A673 (cell line): ENCODE measurements around the gene ATG5. TPM values are rescaled to one million over a fixed set of nuclear protein-coding genes. Genes with fewer than 3 reads are reported as not detected.
A peak's percentile ranks its signal among the peaks of the same experiment; 100 is the strongest.

Experiments used
- BruUV-seq: library from RNA; stranded (reverse); fragments of 400-500 nt; replicated peaks from 2 replicates; lab custom pipeline; 2021; lab: Mats Ljungman, UMichigan
- CTCF ChIA-PET: fragments of 300-600 bp; sonication (Branson Sonifier 250); formaldehyde crosslinking; loops from one replicate; lab custom pipeline; 2022; ENCODE audit warnings: antibody characterized with exemption; lab: Charles Lee
- POLR2A ChIA-PET: fragments of 300-600 bp; sonication (Branson Sonifier 250); formaldehyde crosslinking; loops from one replicate; lab custom pipeline; 2022; ENCODE audit warnings: antibody characterized with exemption; ENCODE audit not compliant: low non-redundant PET; lab: Charles Lee
- DNase-seq: peaks from one replicate; pipeline ENCODE4 v3.0.0-alpha.2; 2015; ENCODE audit warnings: low spot score
- H3K27ac ChIP-seq: fragments of 200-600 bp; sonication (generic); 2 replicates; pipeline ENCODE4 v1.5.1; 2016; ENCODE audit warnings: mixed run types, low read depth, mild to moderate bottlenecking, mixed read lengths, antibody characterized with exemption, low read length; ENCODE audit not compliant: poor library complexity, severe bottlenecking
- H3K27me3 ChIP-seq: fragments of 200-600 bp; sonication (generic); replicated peaks from 2 replicates; pipeline ENCODE4 v1.6.1; 2017; ENCODE audit warnings: mixed run types, low read depth, mild to moderate bottlenecking, mixed read lengths, antibody characterized with exemption, low read length; ENCODE audit not compliant: insufficient read depth, poor library complexity
- H3K36me3 ChIP-seq: fragments of 200-600 bp; sonication (generic); 2 replicates; pipeline ENCODE4 v1.6.1; 2016; ENCODE audit warnings: mixed run types, mild to moderate bottlenecking, mixed read lengths, antibody characterized with exemption, low read length; ENCODE audit not compliant: insufficient read depth, poor library complexity, severe bottlenecking
- H3K4me1 ChIP-seq: fragments of 200-600 bp; sonication (generic); 2 replicates; pipeline ENCODE4 v1.6.1; 2017; ENCODE audit warnings: mixed run types, mild to moderate bottlenecking, mixed read lengths, antibody characterized with exemption, low read length; ENCODE audit not compliant: insufficient read depth, poor library complexity, severe bottlenecking
- H3K4me3 ChIP-seq: fragments of 200-600 bp; sonication (generic); 2 replicates; pipeline ENCODE4 v1.5.1; 2016; ENCODE audit warnings: low read depth, mixed run types, mild to moderate bottlenecking, mixed read lengths, low read length; ENCODE audit not compliant: poor library complexity, severe bottlenecking
- H3K9me3 ChIP-seq: fragments of 200-600 bp; sonication (generic); 2 replicates; pipeline ENCODE4 v1.6.1; 2016; ENCODE audit warnings: mixed run types, low read depth, mild to moderate bottlenecking, mixed read lengths, antibody characterized with exemption, low read length; ENCODE audit not compliant: poor library complexity, severe bottlenecking
- CTCF ChIP-seq: fragments of 300-800, 200-600 bp; sonication (generic); conservative IDR thresholded peaks from 2 replicates; pipeline ENCODE4 v1.5.1; 2017; ENCODE audit warnings: low read depth, mild to moderate bottlenecking, antibody characterized with exemption, low read length, moderate library complexity, mixed read lengths
- EZH2 ChIP-seq: fragments of 200-600 bp; sonication (generic); IDR thresholded peaks from 2 replicates; pipeline ENCODE4 v1.6.1; 2017; ENCODE audit warnings: borderline replicate concordance, low read depth, mild to moderate bottlenecking, mixed read lengths, antibody characterized with exemption, low read length; ENCODE audit not compliant: poor library complexity, severe bottlenecking
- intact Hi-C: fragments of 100-400 bp; cut with micrococcal nuclease; formaldehyde crosslinking; loops from one replicate; pipeline ENCODE4 v1.10.0; 2022; ENCODE audit not compliant: unreplicated experiment
- total RNA-seq: library from RNA; stranded (reverse); gene quantifications from 2 replicates; pipeline ENCODE4 v1.2.3, GENCODE V29; 2021

ATG5 gene
- total RNA-seq, 1 experiment from 2014 or later: 37.0 TPM

GRCh38 chr6:106334646-106335448 lies 9.3 kb upstream of the ATG5 start:
- peak; percentile 54 for DNase-seq
- Histone ChIP-seq H3K27ac (no peak overlapping the region), H3K4me3 (no peak overlapping the region), H3K36me3 (no peaks in the 10 kb centered on the region), H3K9me3 (no peaks in the 10 kb centered on the region), H3K4me1 (no peaks in the 10 kb centered on the region), H3K27me3 (no peaks in the 10 kb centered on the region)
- intact Hi-C loops: loop anchor here (2.0 to 5.0 kb wide), 4 partner anchors 112 to 777 kb away; no protein-coding TSS in a partner anchor
- POLR2A ChIA-PET: no interaction called here
- BruUV-seq: no TSS peak
- CTCF ChIA-PET: interaction anchor here (0.5 to 1.0 kb wide), 8 partner anchors 45 to 698 kb away, joined by 3 to 11 read pairs (median 5); no protein-coding TSS in a partner anchor
- no peak for TF ChIP-seq EZH2
- peak; percentile 70 for TF ChIP-seq CTCF

GRCh38 chr6:106324726-106325335 lies 729 bp downstream of the ATG5 start:
- Histone ChIP-seq H3K27me3 (no peaks in the 10 kb centered on the region), H3K27ac (peak overlapping the region; percentile 91), H3K9me3 (no peaks in the 10 kb centered on the region), H3K4me1 (no peaks in the 10 kb centered on the region), H3K36me3 (no peaks in the 10 kb centered on the region), H3K4me3 (peak overlapping the region; percentile 93)
- no peak for DNase-seq
- TSS peak; percentile 58 for BruUV-seq
- ChIA-PET POLR2A (no interaction called here), CTCF (interaction anchor here (1.0 kb wide), 1 partner anchor 15 kb away, joined by 3 read pairs; no protein-coding TSS in a partner anchor)
- intact Hi-C loops: no loop called here
- TF ChIP-seq CTCF: no peak
- TF ChIP-seq EZH2: no peak

GRCh38 chr6:106321940-106322339 lies 3.6 kb downstream of the ATG5 start:
- Histone ChIP-seq H3K36me3 (no peaks in the 10 kb centered on the region), H3K27me3 (no peaks in the 10 kb centered on the region), H3K9me3 (no peaks in the 10 kb centered on the region), H3K4me1 (no peaks in the 10 kb centered on the region), H3K27ac (no peak overlapping the region), H3K4me3 (no peak overlapping the region)
- CTCF ChIA-PET: no interaction called here
- intact Hi-C loops: no loop called here
- BruUV-seq: no TSS peak
- POLR2A ChIA-PET: no interaction called here
- no peak for DNase-seq
- TF ChIP-seq EZH2 (no peak), CTCF (no peak)
